CD4-positive, alpha-beta T cell treated with Interleukin-6 at 100 ng/mL for 8 hours (primary cell): ENCODE data around the gene PSD.

Experiments used
- DNase-seq: peaks from one replicate; pipeline ENCODE4 v3.0.0-alpha.2; 2020; ENCODE audit warnings: mixed read lengths, low spot score

The PSD gene

DNA sequence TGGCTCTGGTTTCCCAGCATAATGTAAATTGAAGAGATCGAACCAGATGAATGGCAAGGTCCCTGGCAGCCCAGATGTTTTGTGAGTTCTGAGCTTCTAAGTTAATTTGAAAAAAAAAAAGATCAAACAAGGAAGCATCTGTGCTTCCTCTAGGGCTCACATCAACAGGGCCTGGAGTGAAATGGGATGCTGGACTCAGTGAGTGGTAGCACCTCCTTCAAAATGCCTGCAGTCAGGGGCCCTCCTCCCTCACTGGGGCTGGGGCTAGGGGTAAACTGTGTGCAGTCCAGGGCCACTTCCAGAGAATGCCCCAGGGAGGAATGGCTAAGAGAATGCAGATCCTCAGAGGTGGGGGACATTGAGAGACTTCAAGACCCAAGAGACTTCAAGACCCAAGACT, 19.8 kb upstream of the PSD start:
- no peak for DNase-seq

DNA sequence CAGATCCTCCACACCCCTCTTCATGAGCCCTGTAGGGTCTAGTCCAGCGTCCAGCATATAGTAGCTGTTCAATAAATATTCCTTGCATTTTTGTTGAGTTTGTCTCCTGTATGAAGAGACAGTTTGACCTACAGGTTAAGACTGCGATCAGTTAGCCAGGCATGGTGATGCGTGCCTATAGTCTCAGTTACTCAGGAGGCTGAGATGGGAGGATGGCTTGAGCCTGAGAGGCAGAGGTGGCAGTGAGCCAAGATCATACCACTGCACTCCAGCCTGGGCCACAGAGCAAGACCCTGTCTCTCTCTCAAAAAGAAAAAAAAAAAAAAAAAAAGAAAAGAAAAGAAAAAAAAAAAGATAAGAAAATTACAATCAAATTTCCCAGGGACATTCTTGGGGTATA, 18.9 kb upstream of the PSD start:
- no peak for DNase-seq

DNA sequence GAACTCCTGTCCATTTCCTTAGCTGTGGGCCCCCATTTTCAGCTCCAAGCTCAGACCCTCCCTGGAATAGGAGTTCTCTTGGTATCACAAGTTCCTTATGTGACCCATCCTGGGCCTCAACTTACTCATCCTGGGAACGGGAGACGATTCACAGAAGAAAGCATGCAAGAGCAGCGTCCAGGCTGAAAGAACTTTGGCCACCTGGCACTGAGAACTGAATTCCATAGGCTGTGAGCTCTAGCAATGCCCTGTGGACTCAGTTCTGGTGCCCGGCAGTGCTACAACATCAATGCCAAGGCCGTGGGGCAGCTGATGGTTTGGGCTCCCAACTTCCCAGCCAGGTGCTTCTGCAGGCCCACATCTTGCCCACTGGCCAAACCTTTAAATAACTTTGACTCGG, 17.7 kb upstream of the PSD start:
- no peak for DNase-seq

DNA sequence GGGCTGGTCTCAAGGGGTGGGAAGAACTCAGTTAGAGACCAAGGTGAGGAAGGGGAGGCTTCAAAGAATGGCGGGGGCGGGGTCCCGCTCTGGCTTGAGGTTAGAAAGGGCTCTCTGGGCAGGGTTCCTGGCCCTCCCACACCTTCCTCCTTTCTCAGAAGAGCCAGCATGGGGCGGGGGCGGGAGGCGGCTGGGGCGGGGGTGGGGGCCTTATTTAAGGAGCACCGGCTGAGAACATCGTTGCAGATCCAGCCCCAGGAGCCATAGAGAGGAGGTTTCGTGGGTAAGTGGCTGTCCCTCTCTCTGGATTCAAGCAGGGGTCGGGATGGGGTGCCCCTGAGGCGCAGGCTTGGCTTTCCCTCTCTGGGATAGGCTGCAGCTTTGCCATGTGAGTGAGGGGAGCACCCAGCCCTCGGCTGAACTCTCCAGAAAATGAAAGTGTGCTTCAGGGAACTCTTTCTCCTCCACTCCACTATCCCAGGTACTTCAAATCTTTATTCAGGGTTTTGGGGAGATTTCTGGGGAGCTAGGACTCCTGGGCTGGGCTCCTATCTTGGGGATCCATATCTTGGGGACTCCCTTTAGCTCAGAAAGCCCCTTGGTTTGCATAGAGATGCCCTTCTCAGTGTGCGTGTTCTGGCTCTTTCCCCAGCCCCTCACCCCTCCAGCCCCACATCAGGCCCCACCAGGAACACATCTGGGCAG, 17.1 kb upstream of the PSD start:
- peak; percentile 43 for DNase-seq

DNA sequence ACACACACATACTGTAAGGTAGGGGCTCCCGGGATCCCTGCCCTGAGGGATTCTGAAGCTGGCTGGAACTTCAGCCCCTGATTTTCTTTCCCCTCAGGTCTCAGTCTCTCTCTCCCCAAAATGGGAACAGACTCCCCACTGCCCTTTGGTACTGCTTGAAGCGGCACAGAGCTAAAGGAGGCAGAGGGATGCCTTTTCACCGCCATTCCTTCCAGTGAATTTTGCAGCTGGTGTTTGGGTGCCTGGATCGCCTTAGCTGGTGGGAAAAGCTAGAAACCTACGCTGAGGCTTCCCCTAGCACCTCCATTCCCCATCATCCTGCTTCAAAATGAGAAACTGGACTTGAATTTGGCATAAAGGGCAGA, 16.5 kb upstream of the PSD start:
- no peak for DNase-seq

DNA sequence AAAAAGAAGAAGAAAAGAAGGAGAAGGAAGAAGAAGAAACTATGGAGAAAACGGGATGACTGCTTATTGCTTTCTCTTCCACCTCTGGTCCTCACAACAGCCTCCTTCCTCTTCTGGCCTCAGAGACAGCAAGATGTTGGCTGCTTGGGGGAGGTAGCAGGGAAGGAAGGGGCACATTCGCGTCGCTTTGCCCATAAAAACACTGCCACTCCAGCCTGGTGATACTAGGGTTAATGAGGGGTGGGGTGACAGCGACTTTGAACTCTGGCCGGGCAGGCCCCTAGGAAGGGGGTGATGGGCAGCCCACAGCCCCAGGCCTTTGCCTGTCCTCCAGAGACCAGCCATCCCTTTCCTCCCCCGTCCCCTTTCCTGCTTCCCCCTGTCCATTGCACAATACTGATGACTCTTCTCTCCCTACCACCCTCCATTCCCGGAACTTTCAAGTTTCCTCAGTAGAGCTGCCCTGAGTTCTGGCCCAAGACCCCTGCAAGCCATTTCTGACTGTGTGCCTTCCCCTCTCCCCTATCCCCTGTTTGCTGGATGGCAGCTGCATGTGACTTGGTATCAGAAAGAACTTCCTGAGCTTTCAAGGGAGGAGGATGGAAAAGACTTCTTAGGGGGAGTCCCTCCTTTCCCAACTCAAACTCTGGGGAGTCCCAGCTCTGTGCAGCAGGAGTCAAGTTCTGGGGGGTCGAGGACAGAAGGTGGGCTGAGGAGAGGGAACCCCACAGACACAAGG, 16.0 kb upstream of the PSD start:
- no peak for DNase-seq

DNA sequence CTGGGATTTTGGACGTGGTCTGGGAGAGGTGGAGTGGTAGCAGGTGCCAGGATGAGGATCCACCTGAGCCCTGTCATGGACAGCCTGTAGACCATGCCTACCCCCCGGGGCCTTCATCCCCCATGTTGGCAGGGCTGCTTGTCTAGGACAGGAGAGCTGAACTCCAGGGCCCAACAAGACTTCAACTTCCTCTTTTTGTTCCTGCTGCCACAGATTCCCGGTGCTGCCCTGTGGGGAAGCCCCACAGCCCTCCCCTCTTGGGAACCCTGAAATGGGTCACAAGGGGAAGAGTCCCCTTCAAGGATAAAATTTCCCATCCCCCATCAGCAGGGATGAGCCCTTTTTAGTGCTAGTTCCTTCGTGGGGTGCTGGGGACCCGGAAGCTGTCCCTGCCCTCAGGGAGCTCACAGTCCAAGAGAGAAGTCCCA, 15.0 kb upstream of the PSD start:
- DNase-seq: no peak

DNA sequence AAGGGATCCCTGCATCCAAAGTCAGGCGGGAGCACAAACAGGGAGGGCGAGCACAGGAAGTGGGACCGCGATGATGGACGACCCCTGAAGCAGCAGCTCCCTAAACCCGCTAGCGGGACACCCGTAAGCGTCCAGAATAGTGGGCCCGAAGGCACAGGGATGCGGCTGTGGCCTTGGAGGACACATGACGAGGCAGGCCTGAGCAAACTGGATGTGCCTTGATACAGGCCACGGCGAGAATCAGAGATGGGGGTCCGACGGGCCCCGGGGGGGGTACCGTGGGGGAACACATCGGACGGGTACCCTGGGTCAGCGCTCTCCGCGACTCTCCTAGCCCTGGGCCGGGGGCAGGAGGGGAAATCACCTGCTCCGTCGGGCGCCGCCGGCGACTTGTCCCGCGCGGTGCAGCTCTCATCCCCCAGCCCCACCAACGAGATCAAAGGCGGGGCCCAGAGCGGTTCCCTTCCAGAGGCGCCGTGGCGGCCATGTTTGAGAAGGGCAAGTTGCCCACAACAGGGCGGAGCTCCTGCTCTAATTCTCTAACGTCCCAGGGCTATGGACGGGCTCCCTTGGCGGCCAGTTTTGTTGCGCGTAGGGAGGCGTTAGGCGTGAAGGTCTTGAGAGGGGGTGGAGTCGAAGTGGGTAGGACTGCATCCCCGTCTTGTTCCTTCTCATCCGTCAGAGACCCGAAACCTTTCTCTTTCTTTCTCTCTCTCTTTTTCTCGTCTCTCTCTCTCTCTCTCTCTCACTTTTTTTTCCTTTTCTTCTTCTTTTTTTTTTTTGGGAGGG, 13.8 kb upstream of the PSD start, which contains the start of gene CUEDC2:
Gene CUEDC2 (minus strand): TSS at position 413 of the 789 bp plus-strand sequence. CDS start 7,386 bp downstream, outside the sequence.
- peak; percentile 95 for DNase-seq

DNA sequence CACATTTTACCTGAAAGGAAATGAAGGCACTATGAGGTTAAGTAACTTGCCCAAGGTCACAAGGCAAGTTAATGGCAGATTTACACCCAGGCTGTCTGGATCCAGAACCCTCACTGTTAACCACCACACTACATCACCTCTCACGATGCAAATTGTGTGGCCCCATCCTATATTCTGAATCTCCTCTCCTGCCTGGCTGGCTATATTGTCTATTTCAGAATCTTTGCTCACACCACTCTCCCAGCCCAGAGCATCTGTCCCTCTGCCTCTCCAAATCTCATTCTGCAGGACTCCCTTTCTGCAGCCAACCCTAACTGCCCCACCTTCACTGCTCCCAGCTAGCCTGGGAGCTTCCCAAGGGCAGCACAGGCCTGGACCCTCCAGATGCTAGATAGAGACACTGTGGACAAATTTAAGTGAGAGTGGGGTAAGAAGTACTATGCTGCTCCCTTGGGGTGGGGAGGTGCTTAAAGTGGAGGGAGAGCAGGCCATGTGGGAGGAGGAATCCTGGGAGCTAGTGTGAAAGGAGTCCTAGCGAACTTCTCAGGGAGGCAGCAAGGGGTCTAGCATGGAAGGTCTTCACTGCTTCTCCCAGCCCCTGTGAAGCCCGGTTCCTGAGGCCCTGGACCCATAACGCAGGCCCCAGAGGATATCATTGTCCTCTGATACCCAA, 13.0 kb upstream of the PSD start:
- no peak for DNase-seq

DNA sequence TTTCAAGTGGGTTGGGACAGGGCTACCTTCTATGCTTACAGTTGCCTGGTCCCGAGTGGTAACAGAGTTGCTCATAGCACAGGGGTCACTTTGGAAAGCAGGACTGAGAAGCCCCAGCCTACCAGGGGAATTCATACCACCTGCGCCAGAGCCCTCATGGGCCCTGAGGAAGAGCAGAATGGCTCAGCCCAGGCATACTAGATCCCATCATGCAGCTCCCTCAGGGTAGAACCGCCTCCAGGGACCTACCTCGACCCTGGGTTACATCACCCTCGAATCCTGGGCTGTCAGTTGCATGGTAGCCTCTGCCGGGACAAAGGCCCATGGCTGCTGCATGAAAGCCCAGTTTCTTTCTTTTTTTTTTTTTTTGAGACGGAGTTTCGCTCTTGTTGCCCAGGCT, 10.9 kb upstream of the PSD start:
- no peak for DNase-seq

DNA sequence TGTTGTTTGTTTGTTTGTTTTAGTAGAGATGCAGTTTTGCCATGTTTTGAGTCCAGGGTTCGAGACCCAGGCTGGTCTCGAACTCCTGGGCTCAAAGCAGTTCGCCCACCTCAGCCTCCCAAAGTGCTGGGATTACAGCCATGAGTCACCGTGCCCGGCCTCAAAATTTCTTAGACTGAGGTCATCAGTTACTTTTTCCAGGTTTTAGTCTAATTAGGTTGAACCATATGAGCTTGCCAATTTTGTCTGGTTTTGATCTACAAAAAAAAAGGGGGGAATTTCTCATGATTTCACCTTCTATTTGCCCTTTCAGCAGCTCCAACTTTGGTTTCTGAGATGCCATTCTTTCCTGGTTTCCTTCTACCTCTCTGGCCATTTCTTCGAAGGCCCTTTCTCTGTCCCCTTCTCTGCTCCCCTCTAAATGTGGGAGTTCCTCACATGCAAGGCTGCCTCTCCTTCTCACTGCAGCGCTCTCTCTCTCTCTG, 8.3 kb upstream of the PSD start:
- DNase-seq: no peak

DNA sequence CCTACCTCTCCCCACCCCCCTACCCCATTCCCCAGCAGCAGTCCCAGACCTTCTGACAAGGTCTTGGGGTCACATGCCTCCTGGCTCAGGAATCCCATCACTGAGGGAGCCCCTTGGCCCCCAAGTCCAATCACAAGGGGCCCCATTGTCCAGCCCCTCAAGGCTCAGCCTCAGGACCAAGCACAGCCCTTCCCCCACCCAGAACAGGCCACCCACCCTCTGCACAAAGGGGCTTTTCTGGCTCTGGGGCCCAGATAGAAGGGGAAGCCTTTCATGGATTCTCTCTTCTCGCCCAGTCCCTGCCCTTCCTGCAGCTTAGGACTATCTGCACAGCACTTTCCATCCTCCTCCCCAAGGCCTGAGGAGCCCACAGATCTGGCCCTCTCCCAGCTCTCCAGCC, 6.9 kb upstream of the PSD start:
- no peak for DNase-seq

DNA sequence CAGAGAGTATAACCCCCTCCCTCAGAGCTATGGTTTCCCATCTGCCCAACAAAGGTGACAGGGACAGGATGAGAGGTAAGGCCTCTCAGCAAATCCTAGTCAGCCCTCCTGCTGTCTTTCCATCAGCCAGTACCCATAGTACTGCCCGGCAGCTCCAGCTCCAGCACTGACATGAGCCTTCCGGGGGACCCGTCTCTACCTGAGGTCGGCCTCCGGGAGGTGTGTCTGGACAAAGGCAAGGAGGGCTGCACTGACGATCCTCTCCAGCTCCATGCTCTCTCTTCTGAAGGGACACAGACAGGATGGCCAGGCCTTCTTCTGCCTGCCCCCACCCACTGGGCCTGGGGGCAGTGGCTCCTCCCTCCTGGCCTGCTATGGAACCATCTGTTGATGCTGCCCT, 6.3 kb upstream of the PSD start:
- no peak for DNase-seq

DNA sequence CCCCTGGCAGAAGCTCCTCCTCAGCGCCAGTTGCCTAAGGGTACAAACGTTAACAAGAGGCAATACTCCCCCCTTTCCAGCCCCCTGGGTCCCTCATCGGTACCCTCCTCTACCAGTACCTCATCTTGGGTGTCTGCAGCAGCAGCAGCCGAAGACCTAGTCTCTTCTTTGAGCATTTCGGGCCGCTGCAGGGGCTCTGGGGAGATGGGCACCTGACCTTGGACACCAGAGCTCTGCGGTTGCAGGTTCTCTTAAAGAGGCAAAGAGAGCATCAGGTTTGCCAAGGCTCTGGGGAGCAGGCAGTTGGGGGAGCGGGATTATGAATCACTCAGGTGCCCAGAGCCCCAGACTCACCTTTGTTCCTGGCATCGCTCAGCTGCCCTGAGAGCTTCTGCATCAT, 5.6 kb upstream of the PSD start:
- DNase-seq: no peak

DNA sequence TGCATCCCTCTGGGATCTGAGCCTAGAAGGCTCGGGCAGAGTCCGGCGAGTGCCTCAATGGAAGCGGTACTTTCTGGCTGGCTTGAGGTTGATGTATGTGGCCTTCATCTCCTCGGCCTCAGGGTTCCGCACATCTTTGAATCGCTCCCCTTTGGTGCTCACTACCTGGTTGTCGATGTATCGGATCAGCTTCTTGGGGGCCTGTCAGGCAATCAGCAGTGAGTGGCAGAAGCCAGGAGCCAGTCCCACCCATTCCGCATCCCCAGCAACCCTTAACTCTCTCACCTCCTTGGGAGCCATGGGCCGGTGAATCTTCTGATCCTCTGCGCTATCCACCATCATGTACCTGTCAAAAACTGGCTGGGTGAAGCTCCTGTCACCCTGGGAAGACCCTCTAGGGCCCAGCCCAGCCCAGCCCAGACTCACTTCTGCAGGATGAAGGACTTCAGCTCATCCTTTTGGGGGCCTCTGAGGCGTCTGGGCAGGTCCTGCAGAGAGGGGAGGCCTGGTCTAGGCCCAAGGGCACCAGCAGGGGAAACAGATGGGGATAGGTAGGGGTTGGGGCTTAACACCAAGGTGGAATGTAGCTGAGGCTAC, 4.9 kb upstream of the PSD start:
- no peak for DNase-seq

DNA sequence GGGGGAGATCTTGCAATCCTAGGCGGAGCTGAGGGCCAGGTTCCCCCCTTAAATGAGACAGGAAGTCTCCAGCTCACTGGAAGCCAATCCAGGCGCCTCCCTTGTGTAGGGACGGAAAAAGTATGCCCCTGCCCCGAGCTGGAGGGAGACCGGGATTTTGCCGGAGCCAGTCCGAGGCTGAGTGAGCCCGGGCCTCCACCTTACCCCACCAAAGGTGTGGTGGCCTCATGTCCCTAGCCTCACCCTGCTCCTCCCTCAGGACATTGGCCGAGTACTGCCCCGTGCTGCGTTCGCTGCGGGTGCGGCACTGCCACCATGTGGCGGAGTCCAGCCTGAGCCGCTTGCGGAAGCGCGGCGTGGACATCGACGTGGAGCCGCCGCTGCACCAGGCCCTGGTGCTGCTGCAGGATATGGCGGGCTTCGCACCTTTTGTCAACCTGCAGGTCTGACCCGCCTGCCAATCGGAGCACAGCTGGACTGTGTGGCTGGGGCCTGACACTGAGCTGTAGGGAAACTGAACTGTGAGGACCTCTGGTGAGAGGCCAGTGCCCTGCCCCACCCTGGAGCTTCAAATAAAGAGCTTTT, 4.1 kb upstream of the PSD start:
- DNase-seq: peak; percentile 41

DNA sequence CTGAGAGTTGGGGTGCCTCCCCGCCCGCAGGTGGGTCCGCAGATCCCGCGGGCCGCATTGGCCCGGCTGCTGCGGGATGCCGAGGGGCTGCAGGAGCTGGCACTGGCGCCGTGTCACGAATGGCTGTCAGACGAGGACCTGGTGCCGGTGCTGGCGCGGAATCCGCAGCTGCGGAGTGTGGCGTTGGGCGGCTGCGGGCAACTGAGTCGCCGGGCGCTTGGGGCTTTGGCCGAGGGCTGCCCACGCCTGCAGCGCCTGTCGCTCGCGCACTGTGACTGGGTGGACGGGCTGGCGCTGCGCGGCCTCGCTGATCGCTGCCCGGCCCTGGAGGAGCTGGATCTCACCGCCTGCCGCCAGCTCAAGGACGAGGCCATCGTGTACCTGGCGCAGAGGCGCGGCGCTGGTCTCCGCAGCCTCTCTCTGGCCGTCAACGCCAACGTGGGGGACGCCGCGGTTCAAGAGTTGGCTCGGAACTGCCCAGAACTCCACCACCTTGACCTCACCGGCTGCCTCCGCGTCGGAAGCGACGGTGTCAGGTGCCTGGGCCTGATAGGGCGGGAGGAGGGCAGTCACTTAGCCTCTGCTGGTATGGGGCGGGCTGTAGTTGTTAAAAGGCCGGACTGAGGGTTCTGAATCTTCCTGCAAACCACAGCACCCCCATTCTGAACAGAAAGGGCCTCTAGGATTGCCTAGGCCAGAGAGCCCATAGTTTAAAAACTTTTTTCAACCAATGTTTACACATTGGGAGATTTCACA, 3.4 kb upstream of the PSD start:
- no peak for DNase-seq

DNA sequence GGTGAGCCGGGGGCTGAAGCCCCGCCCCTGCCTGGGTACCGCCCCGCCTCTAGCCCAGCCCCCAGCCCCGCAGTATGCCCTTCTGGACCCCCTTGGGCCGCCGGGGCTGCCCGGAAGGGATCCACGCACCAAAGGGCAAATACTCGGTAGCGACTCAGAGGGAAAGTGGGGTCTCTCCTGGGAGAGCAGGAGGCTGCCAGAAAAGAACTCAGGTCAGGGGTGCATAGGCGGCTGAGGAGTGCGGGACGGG, 2.8 kb upstream of the PSD start:
- no peak for DNase-seq

DNA sequence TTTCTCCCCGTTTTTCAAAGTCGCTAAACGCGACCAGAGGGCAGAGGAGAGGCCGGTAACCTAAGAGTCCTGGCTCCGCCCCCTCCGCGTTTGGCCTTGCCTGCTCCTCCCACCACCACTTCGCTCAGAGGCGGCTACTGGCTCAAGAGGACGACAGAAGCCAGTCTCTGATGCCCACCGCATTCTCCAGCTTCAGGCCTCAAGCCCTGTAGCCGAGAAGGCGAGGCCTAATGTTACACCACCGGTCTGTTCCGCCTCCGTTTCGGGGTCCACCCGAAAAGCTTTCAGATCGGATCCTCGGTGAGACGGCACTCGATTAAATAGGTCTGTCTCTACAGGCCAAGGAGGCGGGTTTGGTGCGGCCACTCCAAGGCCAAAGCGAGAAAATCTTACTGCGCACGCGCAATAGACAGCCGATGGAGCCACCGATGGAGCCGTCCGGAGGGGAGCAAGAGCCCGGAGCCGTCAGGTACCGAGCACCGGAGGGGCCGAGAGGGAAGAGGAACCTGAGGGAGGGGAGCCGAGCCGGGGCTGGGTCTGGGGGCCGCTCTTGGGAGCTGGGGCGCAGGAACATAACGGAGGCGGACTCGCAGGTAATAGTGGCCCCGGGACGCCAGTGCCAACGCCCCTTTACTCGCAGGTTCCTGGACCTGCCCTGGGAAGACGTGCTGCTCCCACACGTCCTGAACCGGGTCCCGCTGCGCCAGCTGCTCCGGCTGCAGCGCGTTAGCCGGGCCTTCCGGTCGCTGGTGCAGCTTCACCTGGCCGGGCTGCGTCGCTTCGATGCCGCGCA, 2.3 kb upstream of the PSD start, which contains the start of gene FBXL15:
Gene FBXL15 (plus strand): TSS at position 123 of the 793 bp plus-strand sequence. CDS start 294 bp downstream, at position 417.
- peak; percentile 94 for DNase-seq

DNA sequence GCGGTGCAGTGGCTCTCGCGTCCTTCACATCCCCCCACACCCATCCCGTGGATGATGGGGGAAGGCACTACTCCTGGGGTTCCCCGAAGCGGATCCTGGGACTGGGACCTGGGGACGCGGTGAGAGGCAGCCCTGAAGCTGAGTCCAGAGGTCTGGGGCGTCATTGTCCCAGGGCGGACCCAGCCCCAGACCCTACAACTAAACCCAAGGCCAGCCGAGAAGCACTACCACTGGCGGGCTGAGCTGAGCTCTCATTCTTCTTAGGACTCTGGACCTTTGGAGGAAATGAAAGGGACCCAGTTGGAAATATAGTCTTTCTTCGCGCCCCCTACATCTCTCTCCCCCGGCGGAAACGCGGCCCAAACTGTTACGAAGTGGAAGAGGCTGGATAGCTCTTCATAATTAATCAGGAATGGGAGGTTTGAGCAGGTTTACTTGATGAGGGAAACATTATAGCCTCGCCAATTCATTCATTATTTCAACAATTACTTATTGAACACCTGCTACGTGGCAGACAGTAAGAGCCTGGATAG, 1.7 kb upstream of the PSD start:
- no peak for DNase-seq
